Breast epithelium (tissue), 4 donors: Measurements from ENCODE around the gene TRPM7. TPM values are rescaled to one million over a fixed set of nuclear protein-coding genes. Genes with fewer than 3 reads are reported as not detected.
"Not testable (repeated sequence)": the region's sequence is repeated elsewhere in the genome, so short reads cannot be mapped to it uniquely, and the experiment has no call there.

Experiments used
- DNase-seq, 2 donors: peaks; one replicate each; pipeline ENCODE4 v3.0.0-alpha.2; 2019; ENCODE audit warnings: low spot score in 2 of 2
- H3K27ac ChIP-seq, 2 donors: fragments of 200-600 bp; sonication (generic) in 1 of 2; one replicate each; pipeline ENCODE4 v1.5.1; 2016 to 2019; ENCODE audit warnings: mild to moderate bottlenecking in 1 of 2
- H3K27me3 ChIP-seq, 2 donors: fragments of 200-600 bp; sonication (generic) in 1 of 2; one replicate each; pipeline versions ENCODE4 v1.5.1 to v1.6.0; 2017 to 2019; ENCODE audit warnings: control low read depth in 1 of 2, mild to moderate bottlenecking in 1 of 2
- H3K36me3 ChIP-seq: fragments of 200-600 bp; one replicate; pipeline ENCODE4 v1.5.1; 2019
- H3K4me1 ChIP-seq, 2 donors: fragments of 200-600 bp; sonication (generic); one replicate each; pipeline ENCODE4 v1.5.1; 2016 to 2019; ENCODE audit warnings: control low read depth in 1 of 2
- H3K4me3 ChIP-seq, 3 donors: fragments of 200-600 bp; sonication (generic); 1 replicate in 2 of 3; 2 replicates in 1 of 3; pipeline ENCODE4 v1.5.1; 2016 to 2019; ENCODE audit warnings: mild to moderate bottlenecking in 3 of 3, moderate library complexity in 2 of 3
- H3K9me3 ChIP-seq, 2 donors: fragments of 200-600 bp; sonication (generic) in 1 of 2; one replicate each; pipeline ENCODE4 v1.5.1; 2016 to 2019; ENCODE audit warnings: control low read depth in 1 of 2
- CTCF ChIP-seq, 3 donors: fragments of 450-650 bp; IDR thresholded peaks; one replicate each; pipeline ENCODE4 v1.5.1; 2016 to 2017; ENCODE audit warnings: antibody characterized with exemption in 3 of 3, mild to moderate bottlenecking in 3 of 3, moderate library complexity in 3 of 3
- POLR2A ChIP-seq: fragments of 450-650 bp; IDR thresholded peaks from one replicate; pipeline ENCODE4 v1.6.1; 2016; ENCODE audit warnings: antibody characterized with exemption, mild to moderate bottlenecking, moderate library complexity
- POLR2AphosphoS5 ChIP-seq, 3 donors: sonication (generic); formaldehyde crosslinking; IDR thresholded peaks; one replicate each; pipeline ENCODE4 v1.6.1; 2017; ENCODE audit warnings: antibody characterized with exemption in 3 of 3
- intact Hi-C: fragments of 100-400 bp; cut with DNase I; formaldehyde crosslinking; loops from one replicate; pipeline ENCODE4 v1.15.1; 2023; ENCODE audit warnings: low total_unique reads
- total RNA-seq, 3 donors: library from RNA; depleted of rRNA; stranded (reverse); fragments of >200 nt; gene quantifications; one replicate each; pipeline ENCODE4 v1.1.0, GENCODE V29; 2016

The TRPM7 gene
- total RNA-seq, 3 donors from 2014 or later, result 44.0 to 94.4 (median 66.2) TPM

GRCh38 chr15:50576166-50576565, 110.4 kb downstream of the TRPM7 start:
- Histone ChIP-seq H3K27me3 (no peaks in the 10 kb centered on the region), H3K9me3 (no peaks in the 10 kb centered on the region), H3K4me3 (no peak overlapping the region), H3K27ac (no peak overlapping the region), H3K4me1 (no peaks in the 10 kb centered on the region), H3K36me3 (peaks cover 5% of the 10 kb centered on the region)
- intact Hi-C loops, result no loop called here
- TF ChIP-seq POLR2A (no peak), CTCF (IDR thresholded peaks at IDR 0.05) (no peak), POLR2AphosphoS5 (IDR thresholded peaks at IDR 0.05) (no peak)
- no peak for DNase-seq

GRCh38 chr15:50573842-50574241, 112.8 kb downstream of the TRPM7 start:
- H3K27ac ChIP-seq, H3K36me3 ChIP-seq, intact Hi-C loops, H3K27me3 ChIP-seq, DNase-seq, H3K4me1 ChIP-seq, H3K4me3 ChIP-seq, H3K9me3 ChIP-seq: not testable (repeated sequence)

- intact Hi-C loops, result no loop called here
These were observed 122.8 kb downstream of the TRPM7 start for GRCh38 chr15:50563756-50564155.

GRCh38 chr15:50562735-50563640, 123.6 kb downstream of the TRPM7 start:
- DNase-seq, result no peak
- TF ChIP-seq POLR2AphosphoS5 (IDR thresholded peaks at IDR 0.05), result no peak
- no peak for TF ChIP-seq POLR2A
- TF ChIP-seq CTCF (IDR thresholded peaks at IDR 0.05), result no peak
- no peaks in the 10 kb centered on the region for H3K4me1 ChIP-seq
- H3K9me3 ChIP-seq, result no peaks in the 10 kb centered on the region
- H3K27ac ChIP-seq, result no peak overlapping the region
- no peak overlapping the region for H3K4me3 ChIP-seq
- H3K36me3 ChIP-seq, result no peaks in the 10 kb centered on the region
- intact Hi-C loops, result no loop called here
- H3K27me3 ChIP-seq, result no peaks in the 10 kb centered on the region

More at GRCh38 chr15:50563756-50564155, 122.8 kb downstream of the TRPM7 start:
- Histone ChIP-seq H3K4me3 (no peak overlapping the region), H3K27ac (no peak overlapping the region), H3K4me1 (no peaks in the 10 kb centered on the region), H3K9me3 (no peaks in the 10 kb centered on the region), H3K36me3 (no peaks in the 10 kb centered on the region), H3K27me3 (no peaks in the 10 kb centered on the region)
- DNase-seq, result no peak
- no peak for TF ChIP-seq POLR2AphosphoS5 (IDR thresholded peaks at IDR 0.05)
- TF ChIP-seq CTCF (IDR thresholded peaks at IDR 0.05), result no peak
- TF ChIP-seq POLR2A, result no peak

- intact Hi-C loops, result no loop called here
- Histone ChIP-seq H3K36me3 (no peaks in the 10 kb centered on the region), H3K9me3 (no peaks in the 10 kb centered on the region), H3K4me1 (no peaks in the 10 kb centered on the region), H3K27ac (no peak overlapping the region), H3K4me3 (no peak overlapping the region), H3K27me3 (no peaks in the 10 kb centered on the region)
- DNase-seq, result no peak
- TF ChIP-seq CTCF (IDR thresholded peaks at IDR 0.05), result no peak
- TF ChIP-seq POLR2A, result no peak
- TF ChIP-seq POLR2AphosphoS5 (IDR thresholded peaks at IDR 0.05), result no peak
These were observed 128.6 kb downstream of the TRPM7 start for GRCh38 chr15:50558012-50558411.
